Transverse colon (tissue), 4 donors: ENCODE measurements around the gene PTBP3. TPM values are rescaled to one million over a fixed set of nuclear protein-coding genes. Genes with fewer than 3 reads are reported as not detected.

Source experiments
- DNase-seq: peaks from one replicate; pipeline ENCODE4 v3.0.0-alpha.2; 2019
- H3K27ac ChIP-seq, 4 donors: fragments of 200-600 bp; sonication (generic); 2 replicates each; pipeline ENCODE4 v1.5.1; 2016 to 2018; ENCODE audit warnings: inconsistent platforms in 4 of 4
- H3K27me3 ChIP-seq: fragments of 200-600 bp; sonication (generic); 2 replicates; pipeline ENCODE4 v1.5.1; 2017; ENCODE audit warnings: inconsistent platforms
- H3K36me3 ChIP-seq, 4 donors: fragments of 200-600 bp; sonication (generic); 2 replicates each; pipeline ENCODE4 v1.5.1; 2017 to 2019; ENCODE audit warnings: inconsistent platforms in 4 of 4
- H3K4me1 ChIP-seq, 4 donors: fragments of 200-600 bp; sonication (generic); 2 replicates each; pipeline ENCODE4 v1.5.1; 2017 to 2020; ENCODE audit warnings: inconsistent platforms in 4 of 4
- H3K4me3 ChIP-seq, 4 donors: fragments of 200-600 bp; sonication (generic); 1 replicate in 1 of 4; 2 replicates in 3 of 4; pipeline versions ENCODE4 v1.5.1 to v1.6.1; 2017 to 2019; ENCODE audit warnings: inconsistent platforms in 4 of 4
- H3K9me3 ChIP-seq, 2 donors: fragments of 200-600 bp; sonication (generic); 2 replicates each; pipeline ENCODE4 v1.5.1; 2017 to 2019; ENCODE audit warnings: inconsistent platforms in 2 of 2
- EP300 ChIP-seq: sonication (generic); formaldehyde crosslinking; IDR thresholded peaks from one replicate; pipeline ENCODE4 v1.6.1; 2017; ENCODE audit warnings: antibody characterized with exemption, low read depth
- POLR2A ChIP-seq: fragments of 450-650 bp; IDR thresholded peaks from one replicate; pipeline ENCODE4 v1.6.1; 2016; ENCODE audit warnings: antibody characterized with exemption, mild to moderate bottlenecking, moderate library complexity
- POLR2AphosphoS5 ChIP-seq, 3 donors: sonication (generic); formaldehyde crosslinking; IDR thresholded peaks; one replicate each; pipeline ENCODE4 v1.6.1; 2016; ENCODE audit warnings: antibody characterized with exemption in 3 of 3
- WGBS, 2 donors: methylation state at CpG; one replicate each; pipeline ENCODE4 v1.1.5; 2018; ENCODE audit warnings: low coverage in 1 of 2; 5-methylcytosine and 5-hydroxymethylcytosine counted together
- in situ Hi-C, 4 donors: fragments of 200-750 bp; cut with MboI; loops; one replicate each; pipeline versions ENCODE4 v1.15.0 to v1.15.1; 2017; ENCODE audit warnings: low sequenced_read_pairs in 3 of 4, low pct_ligation_motif_present in 1 of 4, low pct_unique_long_range_greater_than_20kb in 1 of 4
- intact Hi-C: fragments of 100-400 bp; cut with DNase I; formaldehyde crosslinking; loops from one replicate; pipeline ENCODE4 v1.15.1; 2023; ENCODE audit warnings: low total_unique reads
- total RNA-seq, 4 donors: library from RNA; depleted of rRNA; stranded (reverse); fragments of >200 nt; gene quantifications; one replicate each; pipeline ENCODE4 v1.1.0, GENCODE V29; 2016
- TF ChIP-seq, protein P1 (sequence below), 5 experiments: fragments of 200-600 bp in 3 of 5; fragments of 450-650 bp in 2 of 5; sonication (generic) in 3 of 5; IDR thresholded peaks; 1 replicate in 2 of 5; 2 replicates in 3 of 5; pipeline ENCODE4 v1.5.1; 2016 to 2017; ENCODE audit warnings: antibody characterized with exemption in 5 of 5, inconsistent platforms in 3 of 5, mild to moderate bottlenecking in 2 of 5, moderate library complexity in 1 of 5

The PTBP3 gene
- total RNA-seq, 4 donors from 2014 or later: 25.3 to 96.9 (median 54.7) TPM

GRCh38 chr9:112226091-112226490, 107.3 kb downstream of the PTBP3 start:
- in situ Hi-C loops: no loop called here
- no peak overlapping the region for H3K4me3 ChIP-seq

DNA sequence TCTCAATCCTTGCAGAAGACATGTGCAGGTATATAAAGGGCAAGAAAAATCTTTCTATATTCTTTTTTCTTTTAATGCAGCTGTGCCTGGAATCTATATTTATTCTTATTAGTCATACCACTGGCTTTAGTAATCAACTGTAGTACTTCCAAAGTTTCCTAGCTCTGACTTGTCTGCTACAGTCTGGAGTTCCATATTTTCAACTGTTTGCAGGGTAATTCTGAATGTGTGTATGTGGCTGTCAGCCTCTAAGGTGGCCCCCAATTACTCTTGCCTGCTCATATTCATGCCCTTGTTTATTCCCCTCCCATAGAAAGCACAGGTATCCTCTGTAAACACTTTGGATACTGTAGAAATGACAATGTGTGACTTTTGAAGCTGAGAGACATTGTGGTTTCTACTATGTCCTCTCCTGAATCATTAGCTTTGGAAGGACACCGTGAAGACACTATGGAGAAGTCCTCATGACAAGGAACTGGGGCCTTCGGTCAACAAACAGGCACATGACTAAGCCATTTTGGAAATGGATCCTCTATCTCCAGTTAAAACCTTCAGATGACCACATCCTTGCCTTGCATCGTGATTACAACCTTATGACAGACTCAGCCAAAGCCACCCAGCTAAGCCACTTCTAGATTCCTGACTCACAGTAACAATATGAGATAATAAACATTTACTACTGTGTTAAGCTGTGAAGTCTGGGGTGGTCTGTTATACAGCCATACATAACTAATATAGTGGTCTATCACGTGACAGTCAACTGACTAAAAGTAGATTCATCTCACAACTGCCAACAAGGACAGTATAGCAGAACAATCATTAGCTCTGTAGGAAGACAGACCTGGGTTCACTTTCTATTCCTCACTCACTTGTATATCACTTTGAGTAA, 108.8 kb downstream of the PTBP3 start:
- Histone ChIP-seq H3K4me3 (no peak overlapping the region), H3K4me1 (no peaks in the 10 kb centered on the region), H3K27ac (no peak overlapping the region), H3K36me3 (peaks cover 0 to 62% (median 19%) of the 10 kb centered on the region in 4 donors), H3K27me3 (no peaks in the 10 kb centered on the region), H3K9me3 (no peaks in the 10 kb centered on the region)
- DNase-seq: no peak
- in situ Hi-C loops: no loop called here
- 84% methylated on average over 4 of the region's 4 CpGs; no CpG with 5 or more reads in 1 of the 2 donors for WGBS, 2 donors
- intact Hi-C loops: no loop called here
- TF ChIP-seq POLR2A: no peak
- no peak for TF ChIP-seq EP300
- no peak for TF ChIP-seq POLR2AphosphoS5 (IDR thresholded peaks at IDR 0.05)
- TF ChIP-seq, protein P1, sequence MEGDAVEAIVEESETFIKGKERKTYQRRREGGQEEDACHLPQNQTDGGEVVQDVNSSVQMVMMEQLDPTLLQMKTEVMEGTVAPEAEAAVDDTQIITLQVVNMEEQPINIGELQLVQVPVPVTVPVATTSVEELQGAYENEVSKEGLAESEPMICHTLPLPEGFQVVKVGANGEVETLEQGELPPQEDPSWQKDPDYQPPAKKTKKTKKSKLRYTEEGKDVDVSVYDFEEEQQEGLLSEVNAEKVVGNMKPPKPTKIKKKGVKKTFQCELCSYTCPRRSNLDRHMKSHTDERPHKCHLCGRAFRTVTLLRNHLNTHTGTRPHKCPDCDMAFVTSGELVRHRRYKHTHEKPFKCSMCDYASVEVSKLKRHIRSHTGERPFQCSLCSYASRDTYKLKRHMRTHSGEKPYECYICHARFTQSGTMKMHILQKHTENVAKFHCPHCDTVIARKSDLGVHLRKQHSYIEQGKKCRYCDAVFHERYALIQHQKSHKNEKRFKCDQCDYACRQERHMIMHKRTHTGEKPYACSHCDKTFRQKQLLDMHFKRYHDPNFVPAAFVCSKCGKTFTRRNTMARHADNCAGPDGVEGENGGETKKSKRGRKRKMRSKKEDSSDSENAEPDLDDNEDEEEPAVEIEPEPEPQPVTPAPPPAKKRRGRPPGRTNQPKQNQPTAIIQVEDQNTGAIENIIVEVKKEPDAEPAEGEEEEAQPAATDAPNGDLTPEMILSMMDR (IDR thresholded peaks at IDR 0.05): no peak

More at GRCh38 chr9:112226091-112226490, 107.3 kb downstream of the PTBP3 start:
- peaks cover 0 to 60% (median 19%) of the 10 kb centered on the region in 4 donors for H3K36me3 ChIP-seq
- no peaks in the 10 kb centered on the region for H3K27me3 ChIP-seq
- DNase-seq: no peak
- no peak overlapping the region for H3K27ac ChIP-seq
- H3K9me3 ChIP-seq: no peaks in the 10 kb centered on the region
- H3K4me1 ChIP-seq: no peaks in the 10 kb centered on the region
- intact Hi-C loops: no loop called here
- WGBS, 2 donors: 87 to 90% methylated on average over 3 of the region's 3 CpGs
- TF ChIP-seq POLR2A: no peak
- TF ChIP-seq, protein P1 (IDR thresholded peaks at IDR 0.05): no peak
- no peak for TF ChIP-seq POLR2AphosphoS5 (IDR thresholded peaks at IDR 0.05)
- no peak for TF ChIP-seq EP300

DNA sequence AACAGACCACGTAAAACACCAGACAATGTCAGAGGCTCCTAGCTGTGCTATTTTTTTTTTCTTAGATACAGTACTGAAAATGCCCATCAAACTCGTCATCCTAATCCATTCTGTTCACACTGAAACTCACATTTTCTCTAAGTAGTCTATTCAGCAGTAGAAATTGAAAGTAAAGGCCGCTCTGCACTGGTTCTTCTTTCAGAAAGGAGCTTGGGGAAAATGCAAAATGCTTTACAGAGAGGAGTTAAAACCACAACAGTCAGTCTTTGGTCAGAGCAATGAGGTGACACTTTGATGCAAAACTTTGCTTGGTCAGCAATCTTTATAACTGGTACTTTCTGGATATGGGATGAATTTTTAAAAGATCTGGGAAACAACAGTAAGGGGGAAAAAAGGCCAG, 114.5 kb downstream of the PTBP3 start:
- TF ChIP-seq EP300 (no peak), POLR2A (no peak), POLR2AphosphoS5 (IDR thresholded peaks at IDR 0.05) (no peak)
- TF ChIP-seq, protein P1 (IDR thresholded peaks at IDR 0.05): no peak
- H3K27ac ChIP-seq: no peak overlapping the region
- intact Hi-C loops: no loop called here
- H3K4me1 ChIP-seq: no peaks in the 10 kb centered on the region
- H3K9me3 ChIP-seq: no peaks in the 10 kb centered on the region
- WGBS, 2 donors: 62 to 72% methylated on average over 3 of the region's 3 CpGs
- peaks cover 0 to 44% (median 12%) of the 10 kb centered on the region in 4 donors for H3K36me3 ChIP-seq
- in situ Hi-C loops: no loop called here
- DNase-seq: no peak
- no peak overlapping the region for H3K4me3 ChIP-seq
- no peaks in the 10 kb centered on the region for H3K27me3 ChIP-seq

GRCh38 chr9:112212926-112213325, 120.5 kb downstream of the PTBP3 start:
- intact Hi-C loops: no loop called here
- no peak overlapping the region for H3K27ac ChIP-seq
- H3K27me3 ChIP-seq: no peaks in the 10 kb centered on the region
- H3K4me1 ChIP-seq: no peaks in the 10 kb centered on the region
- 91 to 100% methylated on average over 1 to 2 of the region's 2 CpGs for WGBS, 2 donors
- no peak overlapping the region for H3K4me3 ChIP-seq
- H3K9me3 ChIP-seq: peaks cover 0 to 2% of the 10 kb centered on the region in 2 donors
- no peak for DNase-seq
- in situ Hi-C loops: no loop called here
- TF ChIP-seq, protein P1 (IDR thresholded peaks at IDR 0.05): no peak
- TF ChIP-seq POLR2A (no peak), POLR2AphosphoS5 (IDR thresholded peaks at IDR 0.05) (no peak), EP300 (no peak)
- peaks cover 0 to 33% (median 2%) of the 10 kb centered on the region in 4 donors for H3K36me3 ChIP-seq
